Uterus (tissue), 4 donors: ENCODE results near the gene SLFNL1. TPM values are rescaled to one million over a fixed set of nuclear protein-coding genes. Genes with fewer than 3 reads are reported as not detected.

Experiments
- DNase-seq, 2 donors: peaks; one replicate each; pipeline ENCODE4 v3.0.0-alpha.2; 2019 to 2020
- H3K27ac ChIP-seq, 2 donors: fragments of 200-600 bp; sonication (generic); 1 replicate in 1 of 2; 2 replicates in 1 of 2; pipeline ENCODE4 v1.5.1; 2016 to 2018
- H3K27me3 ChIP-seq, 2 donors: fragments of 200-600 bp; sonication (generic); one replicate each; pipeline ENCODE4 v1.5.1; 2018 to 2019; ENCODE audit warnings: control low read depth in 1 of 2
- H3K36me3 ChIP-seq, 2 donors: fragments of 200-600 bp; sonication (generic); one replicate each; pipeline ENCODE4 v1.5.1; 2019; ENCODE audit warnings: control low read depth in 1 of 2
- H3K4me1 ChIP-seq, 2 donors: fragments of 200-600 bp; sonication (generic); one replicate each; pipeline ENCODE4 v1.5.1; 2018 to 2019; ENCODE audit warnings: control low read depth in 1 of 2
- H3K4me3 ChIP-seq, 2 donors: fragments of 200-600 bp; sonication (generic); 1 replicate in 1 of 2; 2 replicates in 1 of 2; pipeline ENCODE4 v1.5.1; 2018 to 2019; ENCODE audit warnings: mild to moderate bottlenecking in 1 of 2
- H3K9me3 ChIP-seq, 2 donors: fragments of 200-600 bp; sonication (generic); one replicate each; pipeline ENCODE4 v1.5.1; 2019; ENCODE audit warnings: control low read depth in 1 of 2
- POLR2A ChIP-seq, 2 donors: fragments of 450-650 bp; IDR thresholded peaks; one replicate each; pipeline ENCODE4 v1.6.1; 2016; ENCODE audit warnings: antibody characterized with exemption in 2 of 2, mild to moderate bottlenecking in 1 of 2, moderate library complexity in 1 of 2
- intact Hi-C: fragments of 100-400 bp; cut with DNase I; formaldehyde crosslinking; loops from one replicate; pipeline ENCODE4 v1.15.1; 2023; ENCODE audit warnings: low total_unique reads
- total RNA-seq, 4 donors: library from RNA; depleted of rRNA in 3 of 4; stranded (reverse); fragments of >200 nt in 3 of 4; gene quantifications; one replicate each; pipeline versions ENCODE4 v1.1.0 to v1.2.4, GENCODE V29; 2014 to 2023
- TF ChIP-seq, protein P1 (sequence below), 4 experiments: fragments of 200-600 bp in 2 of 4; fragments of 450-650 bp in 2 of 4; sonication (generic) in 2 of 4; IDR thresholded peaks; one replicate each; pipeline ENCODE4 v1.5.1; 2016 to 2019; ENCODE audit warnings: antibody characterized with exemption in 4 of 4, mild to moderate bottlenecking in 2 of 4, moderate library complexity in 1 of 4
- donor health status: DM: yes; HTN: yes; CAD: no.

Gene SLFNL1
- 10 to 100 TPM in 1 of 4 donors, 1 to 10 TPM in 1, under 1 TPM in 1, not detected in 1; 0.83 to 31.3 (median 1.6) TPM for total RNA-seq

DNA sequence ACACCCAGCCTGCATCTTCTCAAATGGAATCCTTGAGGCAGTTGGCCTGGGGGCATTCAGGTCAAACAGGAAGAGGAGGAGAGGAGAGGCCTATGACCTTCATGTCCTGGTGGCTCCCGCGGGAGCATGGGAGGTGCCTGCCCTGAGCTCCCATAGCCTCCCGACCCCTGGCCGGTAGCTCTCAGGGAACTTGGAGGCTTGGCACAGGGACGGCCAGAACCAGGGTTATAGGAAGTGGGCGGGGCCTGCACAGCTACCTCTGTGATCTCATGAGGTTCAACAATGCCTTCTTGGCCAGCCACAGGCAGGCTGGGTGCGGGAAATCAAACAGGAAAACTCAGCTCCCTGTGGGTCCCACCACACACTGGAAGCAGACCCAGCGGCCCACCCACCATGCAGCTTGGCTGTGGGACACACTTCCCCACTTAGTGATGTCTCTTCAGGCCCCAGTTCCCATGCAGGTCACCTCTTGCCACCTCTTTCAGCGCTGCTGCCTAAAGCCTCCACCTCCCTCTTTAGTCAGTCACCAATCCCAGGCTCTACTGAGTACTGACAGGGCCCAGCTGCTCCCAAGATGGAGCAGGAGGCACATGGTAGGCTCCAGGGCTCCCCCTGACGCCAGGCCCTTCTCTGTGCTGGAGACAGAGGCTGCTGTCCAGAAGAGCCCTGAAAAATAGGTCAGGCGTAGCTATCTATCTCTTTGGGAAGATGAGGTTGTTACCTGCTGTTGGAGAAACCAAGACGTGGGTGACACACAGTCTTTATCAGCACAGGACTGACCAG is at the start of gene SLFNL1:
SLFNL1 (minus strand) TSS at position 200 of the 783 bp plus-strand sequence. CDS start 1,065 bp downstream, outside the sequence.
- Histone ChIP-seq H3K36me3 (no peaks in the 10 kb centered on the region), H3K27me3 (no peaks in the 10 kb centered on the region), H3K27ac (no peak within 1 kb of the TSS), H3K4me1 (peaks cover 0 to 3% of the 10 kb centered on the region in 2 donors), H3K4me3 (no peak within 1 kb of the TSS), H3K9me3 (no peaks in the 10 kb centered on the region)
- no peak for TF ChIP-seq POLR2A (IDR thresholded peaks at IDR 0.05)
- TF ChIP-seq, protein P1, sequence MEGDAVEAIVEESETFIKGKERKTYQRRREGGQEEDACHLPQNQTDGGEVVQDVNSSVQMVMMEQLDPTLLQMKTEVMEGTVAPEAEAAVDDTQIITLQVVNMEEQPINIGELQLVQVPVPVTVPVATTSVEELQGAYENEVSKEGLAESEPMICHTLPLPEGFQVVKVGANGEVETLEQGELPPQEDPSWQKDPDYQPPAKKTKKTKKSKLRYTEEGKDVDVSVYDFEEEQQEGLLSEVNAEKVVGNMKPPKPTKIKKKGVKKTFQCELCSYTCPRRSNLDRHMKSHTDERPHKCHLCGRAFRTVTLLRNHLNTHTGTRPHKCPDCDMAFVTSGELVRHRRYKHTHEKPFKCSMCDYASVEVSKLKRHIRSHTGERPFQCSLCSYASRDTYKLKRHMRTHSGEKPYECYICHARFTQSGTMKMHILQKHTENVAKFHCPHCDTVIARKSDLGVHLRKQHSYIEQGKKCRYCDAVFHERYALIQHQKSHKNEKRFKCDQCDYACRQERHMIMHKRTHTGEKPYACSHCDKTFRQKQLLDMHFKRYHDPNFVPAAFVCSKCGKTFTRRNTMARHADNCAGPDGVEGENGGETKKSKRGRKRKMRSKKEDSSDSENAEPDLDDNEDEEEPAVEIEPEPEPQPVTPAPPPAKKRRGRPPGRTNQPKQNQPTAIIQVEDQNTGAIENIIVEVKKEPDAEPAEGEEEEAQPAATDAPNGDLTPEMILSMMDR (IDR thresholded peaks at IDR 0.05), result no peak
- intact Hi-C loops, result no loop called here
- no peak for DNase-seq

- intact Hi-C loops, result no loop called here
- no peak overlapping the region for H3K27ac ChIP-seq
- H3K4me1 ChIP-seq, result no peaks in the 10 kb centered on the region
- no peak for DNase-seq
- H3K9me3 ChIP-seq, result no peaks in the 10 kb centered on the region
- H3K36me3 ChIP-seq, result no peaks in the 10 kb centered on the region
- no peak overlapping the region for H3K4me3 ChIP-seq
- H3K27me3 ChIP-seq, result no peaks in the 10 kb centered on the region
- TF ChIP-seq, protein P1 (IDR thresholded peaks at IDR 0.05), result no peak
- no peak for TF ChIP-seq POLR2A (IDR thresholded peaks at IDR 0.05)
These were observed 35.4 kb upstream of the SLFNL1 start for GRCh38 chr1:41056907-41057306.

- Histone ChIP-seq H3K4me3 (no peak overlapping the region), H3K27ac (no peak overlapping the region), H3K36me3 (no peaks in the 10 kb centered on the region), H3K27me3 (no peaks in the 10 kb centered on the region), H3K4me1 (no peaks in the 10 kb centered on the region), H3K9me3 (no peaks in the 10 kb centered on the region)
- intact Hi-C loops, result no loop called here
- TF ChIP-seq POLR2A (IDR thresholded peaks at IDR 0.05), result no peak
- TF ChIP-seq, protein P1 (IDR thresholded peaks at IDR 0.05), result no peak
- no peak for DNase-seq
These were observed 31.8 kb upstream of the SLFNL1 start for GRCh38 chr1:41053316-41053715.

- H3K9me3 ChIP-seq, result no peaks in the 10 kb centered on the region
- no peaks in the 10 kb centered on the region for H3K36me3 ChIP-seq
- DNase-seq, result no peak
- no peaks in the 10 kb centered on the region for H3K27me3 ChIP-seq
- intact Hi-C loops, result no loop called here
- H3K27ac ChIP-seq, result no peak overlapping the region
- TF ChIP-seq POLR2A (IDR thresholded peaks at IDR 0.05), result no peak
- TF ChIP-seq, protein P1 (IDR thresholded peaks at IDR 0.05), result no peak
- H3K4me1 ChIP-seq, result no peaks in the 10 kb centered on the region
- H3K4me3 ChIP-seq, result no peak overlapping the region
These were observed 29.5 kb upstream of the SLFNL1 start for GRCh38 chr1:41051022-41051421.

- Histone ChIP-seq H3K27ac (no peak overlapping the region), H3K4me1 (no peaks in the 10 kb centered on the region), H3K9me3 (no peaks in the 10 kb centered on the region), H3K36me3 (no peaks in the 10 kb centered on the region), H3K4me3 (no peak overlapping the region), H3K27me3 (no peaks in the 10 kb centered on the region)
- intact Hi-C loops, result no loop called here
- no peak for DNase-seq
- no peak for TF ChIP-seq POLR2A (IDR thresholded peaks at IDR 0.05)
- TF ChIP-seq, protein P1 (IDR thresholded peaks at IDR 0.05), result no peak
These were observed 27.0 kb upstream of the SLFNL1 start for GRCh38 chr1:41048540-41048939.
